HG02885 (cell line): ENCODE data around the gene BHLHE23.
"Not testable (repeated sequence)": the region's sequence is repeated elsewhere in the genome, so short reads cannot be mapped to it uniquely, and the experiment has no call there.

ENCODE experiments used
- ATAC-seq: cut with Tn5 transposase; IDR thresholded peaks from one replicate; pipeline ENCODE4 v1.9.1; 2021; ENCODE audit warnings: mild to moderate bottlenecking; ENCODE audit not compliant: unreplicated experiment, poor library complexity

The BHLHE23 gene

DNA sequence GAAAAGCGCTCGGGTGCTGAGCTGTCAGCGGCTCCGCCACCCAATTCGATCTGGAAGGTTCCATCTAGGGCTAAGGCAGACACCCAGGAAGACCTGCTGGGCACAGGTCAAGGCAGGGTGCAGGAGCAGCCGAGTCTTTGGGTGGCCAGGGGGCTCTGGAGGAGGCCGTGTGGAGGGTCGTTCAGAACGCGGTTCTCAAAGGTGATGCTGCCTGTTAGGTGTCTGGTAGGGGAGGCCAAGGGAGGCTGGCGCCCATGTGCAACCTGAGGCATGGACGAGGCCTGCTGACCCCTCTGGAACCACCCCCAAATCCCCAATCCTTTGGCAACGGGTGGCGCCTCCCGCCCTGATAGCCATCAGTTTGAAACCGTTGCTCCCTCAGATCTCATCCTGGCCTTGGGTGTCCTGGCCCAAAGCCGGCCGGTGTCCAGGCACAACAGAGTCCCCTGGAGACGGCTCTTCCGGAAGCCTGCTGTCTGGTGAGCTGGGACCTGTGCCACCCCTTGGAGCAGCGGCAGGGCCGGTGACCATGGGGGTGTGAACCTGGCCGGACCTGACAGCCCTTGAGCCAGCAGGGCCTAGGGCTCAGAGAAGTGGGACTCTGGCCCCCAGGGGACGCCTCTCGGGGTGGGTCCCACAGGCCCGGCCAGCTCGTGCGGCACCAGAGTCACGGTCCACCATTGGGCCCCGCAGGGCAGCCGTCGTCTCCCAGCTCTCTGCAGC is 43.7 kb downstream of the BHLHE23 start:
- ATAC-seq = no peak

DNA sequence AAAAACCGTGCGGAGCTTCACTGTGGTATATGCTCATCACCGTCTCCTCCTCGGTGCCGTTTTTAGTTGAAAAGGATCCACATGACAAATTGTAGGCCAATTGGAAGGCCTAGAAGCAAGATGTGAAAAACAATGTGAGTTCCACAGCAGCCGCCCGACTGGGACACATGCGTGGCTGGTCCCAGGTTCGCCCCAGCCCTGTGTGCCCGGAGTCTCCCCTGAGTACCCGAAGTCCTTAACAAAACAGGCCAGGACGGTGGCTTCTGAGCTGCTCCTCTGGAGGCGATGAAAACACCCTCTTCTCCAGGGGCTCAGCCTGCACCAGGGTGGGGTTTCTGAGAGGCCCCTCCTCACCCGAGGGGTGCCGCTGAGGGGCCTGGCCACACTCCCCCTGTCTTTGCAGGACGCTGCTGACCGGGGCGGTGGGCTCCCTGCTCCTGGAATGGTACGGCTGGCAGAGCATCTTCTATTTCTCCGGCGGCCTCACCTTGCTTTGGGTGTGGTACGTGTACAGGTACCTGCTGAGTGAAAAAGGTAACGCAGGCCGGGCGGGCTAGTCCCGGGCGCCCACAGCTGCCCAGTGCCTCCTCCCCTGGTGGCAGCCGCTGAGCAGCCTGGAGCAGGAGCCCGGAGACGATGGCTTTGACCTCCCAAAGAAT is 44.4 kb downstream of the BHLHE23 start:
- ATAC-seq = no peak

DNA sequence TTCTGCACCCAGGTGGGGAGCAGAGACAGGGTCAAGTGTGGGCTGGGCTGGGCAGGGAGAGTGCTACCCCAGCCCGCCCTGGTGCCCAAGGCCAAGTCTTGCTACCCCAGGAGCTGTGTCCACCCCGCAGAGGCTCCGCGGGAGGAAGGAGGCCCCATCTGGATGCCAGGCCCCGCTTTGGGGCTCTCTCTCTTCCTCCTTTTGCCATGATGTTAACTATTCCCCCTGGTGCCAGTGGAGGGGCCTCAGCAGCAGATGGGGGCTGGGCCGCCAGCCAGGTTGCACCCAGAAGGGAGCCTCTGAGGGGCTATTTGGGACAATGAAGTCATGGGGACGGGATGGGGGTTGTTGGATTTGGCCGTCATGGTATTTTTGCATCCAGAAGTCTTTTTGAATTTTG is 45.0 kb downstream of the BHLHE23 start:
- no peak for ATAC-seq

DNA sequence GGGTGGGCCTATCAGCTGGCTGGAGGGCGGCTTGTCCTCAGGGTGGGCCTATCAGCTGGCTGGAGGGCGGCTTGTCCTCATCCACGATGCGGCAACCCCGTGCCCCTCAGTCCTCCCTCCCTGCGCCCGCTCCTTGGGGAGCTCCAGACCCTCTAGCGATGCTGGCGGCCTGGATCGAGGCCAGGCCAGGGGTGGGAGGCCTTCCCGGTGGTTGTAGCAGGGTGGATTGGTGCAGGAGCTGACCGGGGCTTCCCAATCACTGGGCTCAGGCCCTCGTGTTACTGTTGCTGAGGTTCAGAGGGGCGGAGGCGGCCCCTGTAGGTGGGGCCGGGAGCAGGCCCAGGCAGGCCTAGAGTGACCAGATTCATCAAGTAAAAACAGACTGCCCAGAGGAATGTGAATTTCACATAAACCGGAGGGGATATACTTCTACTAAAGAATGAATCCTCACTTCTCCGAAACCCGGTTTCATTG is 45.4 kb downstream of the BHLHE23 start:
- no peak for ATAC-seq

DNA sequence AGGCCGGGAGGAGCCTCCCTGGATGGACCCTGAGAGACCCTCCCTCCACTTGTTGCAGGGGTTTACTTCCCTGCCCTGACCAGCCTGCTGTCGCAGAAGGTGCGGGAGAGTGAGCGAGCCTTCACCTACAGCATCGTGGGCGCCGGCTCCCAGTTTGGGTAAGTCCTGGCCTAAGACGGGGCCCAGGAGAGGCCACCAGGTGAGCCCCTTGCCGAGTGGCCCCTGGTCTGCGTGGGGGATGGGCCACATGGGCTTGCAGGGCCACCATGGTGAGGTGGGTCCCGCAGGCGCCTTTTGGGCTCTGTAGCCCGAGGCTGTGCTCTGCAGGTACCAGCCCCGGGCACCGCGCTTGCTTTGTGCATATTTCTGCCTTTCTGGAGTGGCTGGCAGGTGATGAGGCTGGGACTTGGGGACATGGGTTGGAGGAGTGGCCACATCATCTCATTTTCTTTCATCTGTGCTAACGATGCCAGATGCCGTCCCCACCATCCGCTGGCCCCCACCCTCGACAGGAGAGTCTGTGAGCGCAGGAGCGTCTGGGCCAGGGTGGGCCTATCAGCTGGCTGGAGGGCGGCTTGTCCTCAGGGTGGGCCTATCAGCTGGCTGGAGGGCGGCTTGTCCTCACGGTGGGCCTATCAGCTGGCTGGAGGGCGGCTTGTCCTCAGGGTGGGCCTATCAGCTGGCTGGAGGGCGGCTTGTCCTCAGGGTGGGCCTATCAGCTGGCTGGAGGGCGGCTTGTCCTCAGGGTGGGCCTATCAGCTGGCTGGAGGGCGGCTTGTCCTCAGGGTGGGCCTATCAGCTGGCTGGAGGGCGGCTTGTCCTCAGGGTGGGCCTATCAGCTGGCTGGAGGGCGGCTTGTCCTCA is 46.1 kb downstream of the BHLHE23 start:
- ATAC-seq = not testable (repeated sequence)

DNA sequence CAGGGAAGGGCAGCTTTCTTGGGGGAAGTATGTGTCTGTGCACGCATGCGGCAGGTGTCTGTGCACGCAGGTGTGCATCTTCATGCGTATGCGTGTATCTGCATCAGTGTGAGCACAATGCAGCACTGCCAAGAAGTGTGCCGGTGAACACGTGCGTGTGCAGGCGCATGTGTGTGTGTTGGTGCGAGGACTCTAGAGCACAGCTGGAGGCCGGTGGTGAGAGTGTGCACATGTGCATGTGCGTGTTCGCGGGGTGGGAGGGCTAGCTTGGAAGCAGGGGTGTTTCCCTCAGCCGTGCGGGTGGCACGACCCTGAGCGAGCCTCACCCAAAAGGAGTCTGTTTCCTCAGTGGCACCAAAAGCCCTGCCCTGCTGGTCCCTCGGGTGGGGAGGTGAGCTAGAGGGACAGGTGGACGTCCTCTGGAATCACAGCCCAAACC is 46.7 kb downstream of the BHLHE23 start:
- no peak for ATAC-seq

DNA sequence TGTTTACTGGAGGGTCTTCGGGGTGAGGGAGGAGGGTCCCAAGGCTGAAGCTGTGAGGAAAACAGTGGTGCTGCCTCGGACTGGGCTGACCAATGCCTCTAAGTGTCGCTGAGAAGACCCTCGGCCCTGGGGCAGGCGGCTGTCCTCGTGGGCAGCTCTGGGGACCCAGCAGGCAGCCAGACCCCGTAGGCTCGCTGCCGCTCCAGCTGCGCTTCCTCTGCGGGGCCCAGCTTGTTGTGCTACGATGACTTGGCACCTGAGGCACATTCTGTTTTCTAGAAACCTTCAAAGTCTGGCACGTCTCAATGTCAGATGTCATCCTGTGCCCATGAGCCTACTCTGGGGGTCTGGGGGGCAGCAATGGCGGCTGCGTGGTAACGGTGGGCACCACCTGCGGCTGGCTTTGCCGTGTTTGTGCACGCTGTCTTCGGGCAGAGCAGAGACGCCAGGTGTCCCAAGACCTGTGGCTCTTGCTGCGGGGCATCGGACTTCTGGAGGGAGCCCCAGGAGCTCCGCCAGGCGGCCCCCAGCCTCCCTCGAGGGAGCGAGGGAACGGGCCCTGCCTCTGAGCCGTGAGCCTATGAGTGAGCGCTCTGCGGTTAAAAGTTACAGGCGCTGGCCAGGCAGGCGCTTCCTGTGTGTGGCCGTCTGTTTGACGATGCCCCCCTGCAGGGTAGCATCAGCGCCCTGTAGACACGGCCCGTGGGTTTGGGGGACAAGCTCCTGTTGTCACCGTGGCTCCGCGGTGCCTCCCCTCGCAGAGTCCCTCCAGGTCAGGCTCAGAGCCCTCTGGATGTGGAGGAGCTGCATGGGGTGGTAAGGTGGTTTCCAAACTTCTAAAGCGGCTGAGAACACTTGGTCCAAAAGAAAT is 47.4 kb downstream of the BHLHE23 start:
- no peak for ATAC-seq

DNA sequence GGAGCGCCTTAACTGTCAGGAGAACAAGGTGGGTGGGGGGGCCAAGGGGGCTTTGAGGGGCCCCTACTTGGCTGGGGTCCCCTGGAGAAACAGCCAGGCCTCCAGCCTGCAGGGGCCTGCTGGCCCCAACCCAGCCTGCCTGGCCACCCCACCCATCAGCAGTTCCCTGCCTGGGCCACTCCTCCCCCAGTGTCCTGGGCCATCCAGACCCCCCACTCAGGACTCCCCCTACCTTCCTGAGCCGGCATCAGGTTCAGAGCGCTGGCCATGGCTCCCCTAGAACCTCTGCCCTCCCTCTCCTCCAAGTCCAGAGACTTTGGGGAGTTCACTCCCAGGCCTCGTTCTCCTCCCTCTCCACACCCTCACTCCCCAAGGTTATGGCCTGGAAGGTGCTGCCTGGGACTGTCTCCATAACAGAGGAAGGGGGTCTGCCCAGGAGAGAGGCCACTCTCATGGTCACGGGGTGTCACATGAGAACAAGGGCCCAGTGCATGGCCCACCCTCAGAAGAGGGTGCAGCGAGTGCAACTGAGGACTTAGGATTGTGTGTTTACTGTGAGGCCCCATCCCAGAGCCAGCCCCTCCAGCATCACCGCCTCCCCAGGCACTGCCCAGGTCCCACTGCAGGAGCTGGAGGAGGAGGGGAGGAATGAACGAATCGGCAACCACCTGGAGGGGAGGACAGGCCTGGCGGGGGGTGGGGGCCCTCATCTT is 48.2 kb downstream of the BHLHE23 start:
- ATAC-seq = no peak

DNA sequence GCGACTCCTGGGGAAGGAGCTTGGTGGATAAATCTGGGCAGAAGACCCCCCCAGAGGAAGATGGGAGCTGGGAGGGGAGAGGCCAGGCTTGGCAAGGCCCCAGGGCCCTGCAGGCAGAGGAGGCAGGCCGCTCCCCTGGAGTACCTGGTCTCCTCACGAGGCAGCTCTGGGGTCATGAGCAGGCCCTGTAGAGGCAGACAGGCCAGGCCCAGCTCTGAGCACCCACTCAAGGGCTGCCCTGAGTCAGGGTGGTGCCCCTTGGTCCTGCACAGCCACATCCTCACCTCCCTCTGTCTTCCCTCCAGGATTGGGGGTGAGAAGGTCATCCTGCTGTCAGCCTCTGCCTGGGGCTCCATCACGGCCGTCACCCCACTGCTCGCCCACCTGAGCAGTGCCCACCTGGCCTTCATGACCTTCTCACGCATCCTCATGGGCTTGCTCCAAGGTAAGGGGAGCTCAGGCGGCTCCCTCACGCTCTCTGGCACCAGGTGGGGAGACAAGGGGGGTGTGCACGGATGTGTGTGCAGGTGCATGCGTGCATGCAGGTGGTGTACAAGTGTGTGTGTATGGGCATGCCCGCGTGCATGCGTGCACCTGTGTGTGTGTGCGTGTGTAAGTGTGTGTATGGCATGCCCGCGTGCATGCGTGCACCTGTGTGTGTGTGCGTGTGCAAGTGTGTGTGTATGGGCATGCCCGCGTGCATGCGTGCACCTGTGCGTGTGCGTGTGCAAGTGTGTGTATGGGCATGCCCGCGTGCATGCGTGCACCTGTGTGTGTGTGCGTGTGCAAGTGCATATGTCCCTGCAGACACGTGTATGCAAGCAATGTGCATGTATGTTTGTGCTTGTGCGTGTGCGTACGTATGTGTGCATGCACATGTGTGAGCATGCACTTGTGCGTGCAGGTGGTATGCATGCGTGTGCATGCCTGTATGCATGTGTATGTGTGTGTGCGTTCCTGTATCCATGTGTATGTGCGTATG is 49.3 kb downstream of the BHLHE23 start:
- ATAC-seq = no peak

DNA sequence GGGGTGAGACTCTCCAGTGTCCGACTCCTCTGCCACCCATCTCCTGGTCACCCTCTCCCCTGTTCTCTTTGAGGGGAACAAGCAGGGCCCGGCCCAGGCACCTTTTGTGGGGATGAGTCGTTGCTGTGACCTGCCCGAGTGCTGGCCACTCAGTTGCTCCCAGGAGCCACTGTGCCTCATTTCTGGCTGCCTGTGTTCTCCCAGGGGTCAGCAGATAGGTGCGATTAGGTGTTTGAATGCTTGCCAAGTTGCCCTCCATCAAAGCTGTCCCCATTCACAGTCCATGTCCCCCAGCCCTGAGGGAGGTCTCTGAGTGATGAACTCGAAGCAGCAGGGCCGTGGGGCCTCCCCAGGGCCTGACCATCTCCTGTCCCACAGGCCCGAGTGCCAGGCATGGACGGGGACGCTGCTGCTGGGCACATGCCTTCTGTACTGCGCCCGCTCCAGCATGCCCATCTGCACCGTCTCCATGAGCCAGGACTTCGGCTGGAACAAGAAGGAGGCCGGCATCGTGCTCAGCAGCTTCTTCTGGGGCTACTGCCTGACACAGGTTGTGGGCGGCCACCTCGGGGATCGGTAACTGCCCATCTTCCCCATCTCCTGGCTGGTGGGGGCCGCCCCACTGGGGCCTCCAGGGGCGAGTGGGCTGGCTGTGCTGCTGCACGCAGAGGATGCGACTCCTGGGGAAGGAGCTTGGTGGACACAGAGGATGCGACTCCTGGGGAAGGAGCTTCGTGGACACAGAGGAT is 50.2 kb downstream of the BHLHE23 start:
- no peak for ATAC-seq
